Neuronal stem cell (in vitro differentiated cells): ENCODE measurements around the gene TM9SF4.

Experiments
- DNase-seq: peaks from one replicate; pipeline ENCODE4 v3.0.0-alpha.2; 2013; ENCODE audit warnings: low spot score
- H2AFZ ChIP-seq: one replicate; pipeline ENCODE4 v1.6.1; 2013; ENCODE audit warnings: mild to moderate bottlenecking, low read length, inconsistent platforms
- H2AK5ac ChIP-seq: 2 replicates; pipeline ENCODE4 v1.6.1; 2013; ENCODE audit warnings: low read depth, mild to moderate bottlenecking, inconsistent platforms, low read length, moderate library complexity, mixed read lengths
- H2BK120ac ChIP-seq: 2 replicates; pipeline ENCODE4 v1.6.1; 2013; ENCODE audit warnings: low read depth, mild to moderate bottlenecking, inconsistent platforms, low read length, moderate library complexity, mixed read lengths
- H2BK12ac ChIP-seq: one replicate; pipeline ENCODE4 v1.6.1; 2013; ENCODE audit warnings: low read length, inconsistent platforms
- H2BK15ac ChIP-seq: 2 replicates; pipeline ENCODE4 v1.6.1; 2013; ENCODE audit warnings: mild to moderate bottlenecking, low read length, inconsistent platforms, mixed read lengths
- H2BK5ac ChIP-seq: one replicate; pipeline ENCODE4 v1.6.1; 2013; ENCODE audit warnings: inconsistent platforms, mild to moderate bottlenecking, low read length, moderate library complexity
- H3K14ac ChIP-seq: one replicate; pipeline ENCODE4 v1.6.1; 2013; ENCODE audit warnings: low read length, inconsistent platforms
- H3K18ac ChIP-seq: 2 replicates; pipeline ENCODE4 v1.6.1; 2013; ENCODE audit warnings: low read length, inconsistent platforms
- H3K23ac ChIP-seq: 2 replicates; pipeline ENCODE4 v1.6.1; 2013; ENCODE audit warnings: low read depth, mild to moderate bottlenecking, mixed read lengths, low read length, inconsistent platforms; ENCODE audit not compliant: poor library complexity
- H3K27ac ChIP-seq: replicated peaks from 3 replicates; pipeline ENCODE4 v1.5.1; 2013; ENCODE audit warnings: low read length, inconsistent platforms
- H3K27me3 ChIP-seq, 3 experiments: 2 replicates each; pipeline ENCODE4 v1.6.1; 2013; ENCODE audit warnings: low read length in 3 of 3, mild to moderate bottlenecking in 2 of 3, inconsistent platforms in 1 of 3, low read depth in 1 of 3, mixed read lengths in 1 of 3, moderate library complexity in 1 of 3; ENCODE audit not compliant: control insufficient read depth in 3 of 3, insufficient read depth in 3 of 3
- H3K36me3 ChIP-seq, 2 donors: replicated peaks in 1 of 2; 2 replicates each; pipeline ENCODE4 v1.6.1; 2013; ENCODE audit warnings: low read length in 2 of 2; ENCODE audit not compliant: control insufficient read depth in 2 of 2, insufficient read depth in 2 of 2
- H3K4ac ChIP-seq: 2 replicates; pipeline ENCODE4 v1.6.1; 2013; ENCODE audit warnings: inconsistent platforms, mild to moderate bottlenecking, low read length, moderate library complexity
- H3K4me1 ChIP-seq, 2 donors: 1 replicate in 1 of 2; 2 replicates in 1 of 2; pipeline ENCODE4 v1.6.1; 2013; ENCODE audit warnings: low read length in 2 of 2, low read depth in 1 of 2; ENCODE audit not compliant: control insufficient read depth in 2 of 2, insufficient read depth in 1 of 2
- H3K4me2 ChIP-seq: one replicate; pipeline ENCODE4 v1.6.1; 2013; ENCODE audit warnings: mild to moderate bottlenecking, low read length, inconsistent platforms; ENCODE audit not compliant: insufficient read depth, poor library complexity, severe bottlenecking
- H3K4me3 ChIP-seq, 2 donors: 2 replicates each; pipeline ENCODE4 v1.5.1; 2013; ENCODE audit warnings: low read length in 2 of 2, mild to moderate bottlenecking in 2 of 2, inconsistent platforms in 1 of 2, moderate library complexity in 1 of 2
- H3K79me1 ChIP-seq: one replicate; pipeline ENCODE4 v1.6.1; 2013; ENCODE audit warnings: low read depth, mild to moderate bottlenecking, inconsistent platforms, low read length, moderate library complexity
- H3K9ac ChIP-seq: one replicate; pipeline ENCODE4 v1.6.1; 2013; ENCODE audit warnings: mild to moderate bottlenecking, low read depth, low read length, inconsistent platforms; ENCODE audit not compliant: poor library complexity
- H3K9me3 ChIP-seq, 2 donors: replicated peaks in 1 of 2; 2 replicates each; pipeline versions ENCODE3 to v1.6.1; 2013; ENCODE audit warnings: low read length in 2 of 2, mild to moderate bottlenecking in 2 of 2, inconsistent platforms in 1 of 2, low read depth in 1 of 2, mixed read lengths in 1 of 2, moderate library complexity in 1 of 2; ENCODE audit not compliant: control insufficient read depth in 2 of 2, insufficient read depth in 1 of 2
- H4K8ac ChIP-seq: one replicate; pipeline ENCODE4 v1.6.1; 2013; ENCODE audit warnings: low read depth, mild to moderate bottlenecking, inconsistent platforms, low read length, moderate library complexity
- H4K91ac ChIP-seq: one replicate; pipeline ENCODE4 v1.6.1; 2013; ENCODE audit warnings: low read length, low read depth, mild to moderate bottlenecking, inconsistent platforms; ENCODE audit not compliant: poor library complexity
- WGBS, 2 donors: extraction: QIAGEN DNeasy Blood & Tissue Kit; methylation state at CpG; one replicate each; pipeline ENCODE4 v1.1.7; 2013; ENCODE audit warnings: missing lambda C conversion rate in 2 of 2, mixed read lengths in 1 of 2; ENCODE audit not compliant: insufficient read length in 2 of 2, insufficient replicate concordance in 1 of 2; ENCODE audit errors: extremely low coverage in 2 of 2; 5-methylcytosine and 5-hydroxymethylcytosine counted together

The TM9SF4 gene

GRCh38 chr20:32077190-32077589 lies 32.3 kb upstream of the TM9SF4 start:
- H2BK15ac ChIP-seq, result no peak overlapping the region
- H3K36me3 ChIP-seq, result no peaks in the 10 kb centered on the region
- H4K8ac ChIP-seq, result no peak overlapping the region
- H3K27ac ChIP-seq, result no peak overlapping the region
- no peak overlapping the region for H3K4me2 ChIP-seq
- no peak overlapping the region for H2AFZ ChIP-seq
- no peak overlapping the region for H2BK12ac ChIP-seq
- H2AK5ac ChIP-seq, result no peak overlapping the region
- H2BK5ac ChIP-seq, result no peak overlapping the region
- H3K23ac ChIP-seq, result no peak overlapping the region
- no peak overlapping the region for H4K91ac ChIP-seq
- H2BK120ac ChIP-seq, result no peak overlapping the region
- no peak overlapping the region for H3K18ac ChIP-seq
- peaks cover 0 to 25% (median 0%) of the 10 kb centered on the region in 3 experiments for H3K27me3 ChIP-seq
- H3K79me1 ChIP-seq, result no peaks in the 10 kb centered on the region
- H3K4me1 ChIP-seq, result no peaks in the 10 kb centered on the region
- WGBS, 2 donors, result no CpG with 5 or more reads among the region's 4 CpGs
- H3K14ac ChIP-seq, result no peak overlapping the region
- H3K9me3 ChIP-seq, result no peaks in the 10 kb centered on the region
- no peak for DNase-seq
- H3K4me3 ChIP-seq, result no peak overlapping the region
- no peak overlapping the region for H3K9ac ChIP-seq
- no peak overlapping the region for H3K4ac ChIP-seq

DNA sequence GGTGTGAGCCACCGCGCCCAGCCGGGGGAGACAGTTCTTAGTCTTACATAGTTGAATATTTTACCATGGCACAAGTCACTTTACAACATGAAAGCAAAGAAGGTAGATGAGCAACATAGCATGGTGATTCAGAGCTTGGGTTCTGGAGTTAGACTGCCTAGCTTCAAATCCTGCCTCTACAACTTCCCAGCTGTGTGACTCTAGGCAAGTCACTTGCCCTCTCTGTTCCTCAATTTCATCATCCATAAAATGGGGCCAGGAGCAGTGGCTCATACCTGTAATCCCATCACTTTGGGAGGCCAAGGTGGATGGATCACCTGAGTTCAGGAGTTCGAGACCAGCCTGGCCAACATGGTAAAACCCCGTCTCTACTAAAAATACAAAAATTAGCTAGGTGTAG lies 31.2 kb upstream of the TM9SF4 start:
- Histone ChIP-seq H2BK5ac (no peak overlapping the region), H3K4me1 (no peaks in the 10 kb centered on the region), H2BK15ac (no peak overlapping the region), H3K9ac (no peak overlapping the region), H3K4me2 (no peak overlapping the region), H4K91ac (no peak overlapping the region), H3K14ac (no peak overlapping the region), H2AK5ac (no peak overlapping the region), H3K79me1 (no peaks in the 10 kb centered on the region), H3K23ac (no peak overlapping the region), H3K27ac (no peak overlapping the region), H3K18ac (no peak overlapping the region), H4K8ac (no peak overlapping the region), H2AFZ (no peak overlapping the region), H3K36me3 (no peaks in the 10 kb centered on the region), H3K9me3 (no peaks in the 10 kb centered on the region), H2BK120ac (no peak overlapping the region), H3K4ac (no peak overlapping the region), H2BK12ac (no peak overlapping the region), H3K27me3 (peaks cover 0 to 20% (median 0%) of the 10 kb centered on the region in 3 experiments), H3K4me3 (no peak overlapping the region)
- WGBS, 2 donors, result no CpG with 5 or more reads among the region's 5 CpGs
- no peak for DNase-seq

DNA sequence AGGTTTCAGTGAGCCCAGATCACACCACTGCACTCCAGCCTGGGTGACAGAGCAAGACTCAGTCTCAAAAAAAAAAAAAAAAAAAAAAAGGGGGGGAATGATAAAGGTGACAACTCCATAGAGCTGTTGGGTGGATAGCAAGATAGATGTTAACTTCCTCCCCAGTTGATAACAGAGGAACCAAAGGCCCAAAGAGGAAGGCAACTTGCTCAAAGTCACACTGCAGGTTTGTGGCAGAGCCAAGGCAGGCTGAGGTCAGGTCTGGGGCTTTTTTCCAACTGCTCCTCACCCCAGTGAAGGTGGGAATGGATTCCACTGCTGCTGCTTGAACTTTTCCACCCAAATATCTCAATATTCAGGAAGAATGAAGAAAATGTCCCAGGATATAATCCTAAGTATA lies 30.7 kb upstream of the TM9SF4 start:
- H2BK15ac ChIP-seq, result no peak overlapping the region
- no peak overlapping the region for H3K14ac ChIP-seq
- H2BK5ac ChIP-seq, result no peak overlapping the region
- H3K36me3 ChIP-seq, result no peaks in the 10 kb centered on the region
- no peak overlapping the region for H4K8ac ChIP-seq
- H3K23ac ChIP-seq, result no peak overlapping the region
- H2BK12ac ChIP-seq, result no peak overlapping the region
- H2AK5ac ChIP-seq, result no peak overlapping the region
- no peak overlapping the region for H3K4me3 ChIP-seq
- H3K4ac ChIP-seq, result no peak overlapping the region
- H3K9me3 ChIP-seq, result no peaks in the 10 kb centered on the region
- no peaks in the 10 kb centered on the region for H3K79me1 ChIP-seq
- H3K4me1 ChIP-seq, result no peaks in the 10 kb centered on the region
- H3K27me3 ChIP-seq, result peaks cover 0 to 21% (median 0%) of the 10 kb centered on the region in 3 experiments
- no peak overlapping the region for H2AFZ ChIP-seq
- H3K27ac ChIP-seq, result no peak overlapping the region
- no peak overlapping the region for H3K18ac ChIP-seq
- no peak overlapping the region for H4K91ac ChIP-seq
- no peak overlapping the region for H2BK120ac ChIP-seq
- H3K4me2 ChIP-seq, result no peak overlapping the region
- no peak overlapping the region for H3K9ac ChIP-seq
- no peak for DNase-seq

DNA sequence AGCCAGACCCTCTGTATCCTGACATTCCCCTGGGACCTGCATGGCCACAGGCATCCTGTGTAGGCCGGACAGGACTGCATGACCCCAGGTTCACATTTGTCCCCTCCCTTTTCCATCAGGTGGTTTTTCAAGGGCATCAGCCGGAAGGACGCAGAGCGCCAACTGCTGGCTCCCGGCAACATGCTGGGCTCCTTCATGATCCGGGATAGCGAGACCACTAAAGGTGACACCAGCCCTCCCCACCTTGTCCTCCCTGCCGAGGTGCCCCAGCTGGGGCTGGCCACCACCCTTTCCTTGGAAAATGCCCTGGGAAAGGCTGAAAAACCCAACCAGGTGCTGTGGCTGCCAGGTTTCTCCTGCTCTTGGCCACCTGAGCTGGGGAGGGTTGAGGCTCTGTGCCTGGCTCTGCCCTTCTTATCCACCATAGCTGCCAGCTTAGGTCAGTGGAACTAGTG lies 29.8 kb upstream of the TM9SF4 start:
- no CpG with 5 or more reads among the region's 8 CpGs for WGBS, 2 donors

More for the DNA sequence above, 29.8 kb upstream of the TM9SF4 start:
- Histone ChIP-seq H3K36me3 (no peaks in the 10 kb centered on the region), H4K91ac (no peak overlapping the region), H3K4me1 (no peaks in the 10 kb centered on the region), H2BK12ac (no peak overlapping the region), H3K9ac (no peak overlapping the region), H3K4me2 (no peak overlapping the region), H3K23ac (peak overlapping the region; percentile 2), H2BK120ac (no peak overlapping the region), H2AK5ac (no peak overlapping the region), H2BK15ac (no peak overlapping the region), H4K8ac (no peak overlapping the region), H3K79me1 (no peaks in the 10 kb centered on the region), H3K4ac (no peak overlapping the region), H3K9me3 (no peaks in the 10 kb centered on the region), H3K27me3 (peaks cover 0 to 22% (median 0%) of the 10 kb centered on the region in 3 experiments), H3K14ac (no peak overlapping the region), H2AFZ (no peak overlapping the region), H2BK5ac (no peak overlapping the region), H3K4me3 (no peak overlapping the region), H3K27ac (no peak overlapping the region), H3K18ac (peak overlapping the region; percentile 6)
- DNase-seq, result no peak
